GM12873 (cell line): Measurements from ENCODE around the gene GYG2.

Source experiments
- TF ChIP-seq, protein P1 (sequence below): IDR thresholded peaks from 2 replicates; pipeline ENCODE4 v1.5.1; 2012; ENCODE audit warnings: low read depth, mild to moderate bottlenecking, moderate library complexity, low read length, control low read depth; ENCODE audit not compliant: insufficient read depth; ENCODE audit errors: missing control alignments

The GYG2 gene

GRCh38 chrX:2897311-2897689 lies 68.6 kb downstream of the GYG2 start:
- TF ChIP-seq, protein P1, sequence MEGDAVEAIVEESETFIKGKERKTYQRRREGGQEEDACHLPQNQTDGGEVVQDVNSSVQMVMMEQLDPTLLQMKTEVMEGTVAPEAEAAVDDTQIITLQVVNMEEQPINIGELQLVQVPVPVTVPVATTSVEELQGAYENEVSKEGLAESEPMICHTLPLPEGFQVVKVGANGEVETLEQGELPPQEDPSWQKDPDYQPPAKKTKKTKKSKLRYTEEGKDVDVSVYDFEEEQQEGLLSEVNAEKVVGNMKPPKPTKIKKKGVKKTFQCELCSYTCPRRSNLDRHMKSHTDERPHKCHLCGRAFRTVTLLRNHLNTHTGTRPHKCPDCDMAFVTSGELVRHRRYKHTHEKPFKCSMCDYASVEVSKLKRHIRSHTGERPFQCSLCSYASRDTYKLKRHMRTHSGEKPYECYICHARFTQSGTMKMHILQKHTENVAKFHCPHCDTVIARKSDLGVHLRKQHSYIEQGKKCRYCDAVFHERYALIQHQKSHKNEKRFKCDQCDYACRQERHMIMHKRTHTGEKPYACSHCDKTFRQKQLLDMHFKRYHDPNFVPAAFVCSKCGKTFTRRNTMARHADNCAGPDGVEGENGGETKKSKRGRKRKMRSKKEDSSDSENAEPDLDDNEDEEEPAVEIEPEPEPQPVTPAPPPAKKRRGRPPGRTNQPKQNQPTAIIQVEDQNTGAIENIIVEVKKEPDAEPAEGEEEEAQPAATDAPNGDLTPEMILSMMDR: no peak

- TF ChIP-seq, protein P1: no peak
Observed at GRCh38 chrX:2898846-2899512, 70.2 kb downstream of the GYG2 start.

DNA sequence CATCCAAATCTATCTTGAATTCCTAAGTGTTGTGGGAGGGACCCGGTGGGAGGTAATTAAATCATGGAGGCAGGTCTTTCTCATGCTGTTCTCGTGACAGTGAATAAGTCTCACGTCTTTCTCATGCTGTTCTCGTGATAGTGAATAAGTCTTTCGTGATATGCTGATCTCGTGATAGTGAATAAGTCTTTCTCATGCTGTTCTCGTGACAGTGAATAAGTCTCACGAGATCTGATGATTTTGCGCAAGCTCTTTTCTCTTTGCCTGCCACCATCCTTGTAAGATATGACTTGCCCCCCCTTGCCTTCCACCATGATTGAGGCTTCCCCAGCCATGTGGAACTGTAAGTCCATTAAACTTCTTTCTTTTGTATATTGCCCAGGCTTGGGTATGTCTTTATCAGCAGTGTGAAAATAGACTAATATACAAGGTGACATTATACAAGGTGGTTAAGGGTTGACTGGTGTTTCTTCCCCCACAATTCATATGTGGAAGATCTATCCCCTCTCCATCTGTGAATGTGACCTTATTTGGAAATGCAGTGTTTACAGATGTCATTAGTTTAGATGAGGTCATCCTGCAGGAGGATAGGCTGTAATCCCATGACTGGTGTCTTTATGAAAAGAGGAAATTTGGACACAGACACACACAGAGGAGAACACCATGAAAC lies 72.8 kb downstream of the GYG2 start:
- TF ChIP-seq, protein P1: no peak

DNA sequence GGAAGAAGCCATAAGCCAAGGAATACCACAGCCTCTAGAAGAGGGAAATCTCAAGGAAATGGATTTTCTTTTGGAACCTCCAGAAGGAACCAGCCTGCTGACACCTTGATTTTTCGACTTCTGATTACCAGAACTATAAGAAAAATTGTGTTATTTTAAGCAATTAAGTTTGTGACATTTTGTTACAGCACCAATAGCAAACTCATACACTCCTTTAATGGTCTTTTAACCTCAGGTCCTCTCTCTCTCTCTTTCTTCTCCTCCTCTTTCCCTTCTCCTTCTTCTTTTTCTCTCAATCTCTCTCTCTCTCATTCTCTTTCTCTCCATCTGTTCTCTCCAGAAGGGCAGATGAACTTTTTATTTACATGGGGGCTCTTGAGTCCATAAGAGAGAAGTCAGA lies 74.1 kb downstream of the GYG2 start:
- TF ChIP-seq, protein P1: no peak

- TF ChIP-seq, protein P1: peak; percentile 37
Observed at GRCh38 chrX:2903366-2903765, 74.6 kb downstream of the GYG2 start.

DNA sequence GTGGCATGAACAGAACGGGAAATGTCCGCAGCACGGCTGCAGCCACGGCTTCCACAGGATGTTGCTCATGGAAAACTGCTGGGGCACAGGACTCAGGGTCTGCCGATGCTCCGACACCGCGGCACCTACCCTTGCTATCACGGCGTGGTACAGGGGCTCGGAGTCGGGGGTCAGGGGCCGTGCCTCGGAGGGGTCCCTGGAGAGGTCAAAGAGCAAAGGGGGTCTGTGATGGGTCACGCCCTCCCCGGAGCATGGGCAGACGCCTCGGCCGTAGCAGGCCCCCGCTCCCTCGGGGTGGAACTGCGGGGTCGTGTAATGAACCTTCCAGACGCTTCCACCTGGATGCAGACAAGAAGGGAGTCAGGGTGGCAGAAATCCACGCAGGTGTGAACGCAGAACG lies 78.6 kb downstream of the GYG2 start:
- TF ChIP-seq, protein P1: no peak

DNA sequence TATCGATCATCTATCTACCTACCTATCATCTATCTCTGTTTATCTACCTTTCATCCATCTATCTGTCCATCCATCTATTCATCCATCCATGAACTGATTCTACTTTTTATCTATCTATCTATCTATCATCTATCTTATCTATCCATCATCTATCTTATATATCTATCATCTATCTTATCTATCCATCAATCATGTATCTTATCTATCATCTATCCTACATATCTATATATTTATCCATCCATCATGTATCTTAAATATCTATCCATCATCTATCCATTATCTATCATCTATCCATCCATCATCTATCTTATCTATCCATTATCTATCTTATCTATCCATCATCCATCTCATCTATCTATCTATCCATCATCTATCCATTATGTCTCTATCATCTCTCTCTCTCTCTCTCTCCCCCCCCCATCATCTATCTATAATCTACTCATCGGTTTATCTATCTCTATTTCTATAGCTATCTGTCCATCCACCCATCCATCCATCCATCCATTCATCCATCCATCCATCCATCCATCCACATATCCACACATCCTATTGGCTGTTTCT lies 79.5 kb downstream of the GYG2 start:
- TF ChIP-seq, protein P1: no peak
